Stimulated activated CD4-positive, alpha-beta T cell treated with anti-CD3 and anti-CD28 coated beads, Interleukin-1b, Interleukin-23, amount 100 ng/mL, for 4 hours (primary cell): ENCODE data around the gene ASS1.
A peak's percentile ranks its signal among the peaks of the same experiment; 100 is the strongest.

Source experiments
- DNase-seq, 2 donors: peaks; one replicate each; pipeline ENCODE4 v3.0.0-alpha.2; 2020; ENCODE audit warnings: low read depth in 2 of 2

The ASS1 gene

GRCh38 chr9:130454096-130454811, 9.5 kb downstream of the ASS1 start:
- no peak for DNase-seq

- DNase-seq, result no peak
Measured at GRCh38 chr9:130454812-130455325, 10.1 kb downstream of the ASS1 start.

- no peak for DNase-seq
Measured at GRCh38 chr9:130458027-130458803, 13.5 kb downstream of the ASS1 start.

- no peak for DNase-seq
Measured at GRCh38 chr9:130458804-130459067, 14.0 kb downstream of the ASS1 start.

- DNase-seq, result no peak
Measured at GRCh38 chr9:130459151-130459550, 14.4 kb downstream of the ASS1 start.

GRCh38 chr9:130459941-130460669, 15.3 kb downstream of the ASS1 start:
- DNase-seq, result no peak

GRCh38 chr9:130461218-130461630, 16.5 kb downstream of the ASS1 start:
- DNase-seq, result peak; percentile 71

GRCh38 chr9:130461731-130462130, 17.0 kb downstream of the ASS1 start:
- DNase-seq, result no peak

GRCh38 chr9:130462685-130463540, 18.2 kb downstream of the ASS1 start:
- no peak for DNase-seq

GRCh38 chr9:130463763-130464745, 19.3 kb downstream of the ASS1 start:
- no peak for DNase-seq

- no peak for DNase-seq
Measured at GRCh38 chr9:130465383-130466096, 20.8 kb downstream of the ASS1 start.

GRCh38 chr9:130466537-130467217, 21.9 kb downstream of the ASS1 start:
- DNase-seq, result no peak

GRCh38 chr9:130467316-130467715, 22.6 kb downstream of the ASS1 start:
- no peak for DNase-seq

- DNase-seq, result no peak
Measured at GRCh38 chr9:130468566-130468965, 23.8 kb downstream of the ASS1 start.

GRCh38 chr9:130470269-130470668, 25.5 kb downstream of the ASS1 start:
- no peak for DNase-seq

- no peak for DNase-seq
Measured at GRCh38 chr9:130470950-130471349, 26.2 kb downstream of the ASS1 start.

- DNase-seq, result no peak
Measured at GRCh38 chr9:130471411-130472183, 26.8 kb downstream of the ASS1 start.

GRCh38 chr9:130472184-130472705, 27.5 kb downstream of the ASS1 start:
- DNase-seq, result no peak
